K562 (cell line): ENCODE measurements around the gene MFSD6. TPM values are rescaled to one million over a fixed set of nuclear protein-coding genes. Genes with fewer than 3 reads are reported as not detected.

Source experiments
- ARID3A ChIP-seq: IDR thresholded peaks from 2 replicates; pipeline ENCODE4 v1.6.1; 2012; ENCODE audit warnings: low read depth, low read length, improper control_type of control experiment, borderline replicate concordance
- ATF1 ChIP-seq, 2 experiments: fragments of 450-650 bp in 1 of 2; IDR thresholded peaks; 2 replicates each; pipeline ENCODE4 v1.6.1; 2016; ENCODE audit warnings: missing compliant biosample characterization in 1 of 2, missing genetic modification characterization in 1 of 2
- EHMT2 ChIP-seq: fragments of 450-650 bp; IDR thresholded peaks from 2 replicates; pipeline ENCODE4 v1.6.1; 2018; ENCODE audit warnings: antibody characterized with exemption
- GABPB1 ChIP-seq: sonication (generic); formaldehyde crosslinking; IDR thresholded peaks from 2 replicates; pipeline ENCODE4 v1.8.0; 2022; ENCODE audit warnings: mild to moderate bottlenecking, missing genetic modification reagents
- HDAC3 ChIP-seq: fragments of 450-650 bp; IDR thresholded peaks from 2 replicates; pipeline ENCODE4 v1.6.1; 2018; ENCODE audit warnings: borderline replicate concordance, mild to moderate bottlenecking, moderate library complexity; ENCODE audit not compliant: partially characterized antibody
- JUN ChIP-seq, 2 experiments: sonication (generic) in 1 of 2; formaldehyde crosslinking in 1 of 2; IDR thresholded peaks; 2 replicates each; pipeline versions ENCODE4 v1.6.1 to v1.8.0; 2012 to 2022; ENCODE audit warnings: borderline replicate concordance in 2 of 2, mild to moderate bottlenecking in 2 of 2, improper control_type of control experiment in 1 of 2, low read depth in 1 of 2, low read length in 1 of 2, missing genetic modification reagents in 1 of 2
- MTA3 ChIP-seq: fragments of 450-650 bp; formaldehyde crosslinking; IDR thresholded peaks from 2 replicates; pipeline ENCODE4 v1.6.1; 2017; ENCODE audit warnings: mild to moderate bottlenecking, borderline replicate concordance
- RBBP5 ChIP-seq: fragments of 200-600 bp; sonication (generic); IDR thresholded peaks from 2 replicates; pipeline ENCODE4 v1.6.1; 2012; ENCODE audit warnings: borderline replicate concordance, mild to moderate bottlenecking, low read length, control low read depth, inconsistent platforms; ENCODE audit not compliant: insufficient read depth, poor library complexity, severe bottlenecking
- RBFOX2 ChIP-seq: fragments of 200-400 bp; formaldehyde crosslinking; IDR thresholded peaks from 2 replicates; pipeline ENCODE4 v1.6.1; 2017; ENCODE audit warnings: low read depth, mild to moderate bottlenecking, low read length, moderate library complexity
- RBM22 ChIP-seq: fragments of 200-400 bp; formaldehyde crosslinking; IDR thresholded peaks from 2 replicates; pipeline ENCODE4 v1.6.1; 2018; ENCODE audit warnings: low read length, low read depth; ENCODE audit not compliant: poor library complexity, severe bottlenecking
- SPI1 ChIP-seq: IDR thresholded peaks from 2 replicates; pipeline ENCODE4 v1.6.1; 2011; ENCODE audit warnings: low read depth, low read length, control low read depth, borderline replicate concordance
- ZBTB11 ChIP-seq, 3 experiments: fragments of 200-800 bp in 1 of 3; fragments of 250-450 bp in 1 of 3; fragments of 450-650 bp in 1 of 3; sonication (Bioruptor Pico) in 1 of 3; sonication (Bioruptor generic) in 1 of 3; formaldehyde crosslinking in 1 of 3; IDR thresholded peaks; 2 replicates each; pipeline versions ENCODE4 v1.6.1 to v1.8.0; 2016 to 2022; ENCODE audit warnings: mild to moderate bottlenecking in 2 of 3, missing genetic modification characterization in 2 of 3, missing compliant biosample characterization in 1 of 3, moderate library complexity in 1 of 3
- ZNF121 ChIP-seq: sonication (generic); formaldehyde crosslinking; conservative IDR thresholded peaks from 2 replicates; pipeline ENCODE4 v1.8.0; 2022; ENCODE audit warnings: missing genetic modification reagents
- ZNF668 ChIP-seq: fragments of 250-450 bp; sonication (Bioruptor Pico); IDR thresholded peaks from 2 replicates; pipeline ENCODE4 v1.8.0; 2022; ENCODE audit warnings: mild to moderate bottlenecking, inconsistent platforms
- ZNF764 ChIP-seq: fragments of 250-450 bp; sonication (Bioruptor Pico); IDR thresholded peaks from 2 replicates; pipeline ENCODE4 v1.4.0; 2020; ENCODE audit warnings: low read depth, mild to moderate bottlenecking, moderate library complexity
- polyA plus RNA-seq, 8 experiments: library from polyadenylated mRNA; depleted of rRNA in 4 of 8; stranded (reverse) in 5 of 8; unstranded in 3 of 8; fragments of >200 nt; fragmentation: Nextera tagmentation in 2 of 8; fragmentation: Illumina TruSeq in 1 of 8; extraction: Ambion mirVana in 2 of 8; extraction: Trizol in 1 of 8; gene quantifications; 2 replicates each; pipeline versions ENCODE4 v1.2.1 to v1.2.3, GENCODE V29; 2011 to 2014; ENCODE audit warnings: inconsistent platforms in 1 of 8, missing spikeins in 1 of 8
- total RNA-seq, 7 experiments: library from RNA; depleted of rRNA in 6 of 7; stranded (reverse); fragments of >200 nt in 6 of 7; fragmentation: Illumina TruSeq in 2 of 7; extraction: Trizol in 2 of 7; gene quantifications; 2 replicates each; pipeline versions ENCODE4 v1.2.1 to v1.2.3, GENCODE V29; 2011 to 2021; ENCODE audit warnings: low replicate concordance in 1 of 7
- TF ChIP-seq, protein P1 (sequence below): conservative IDR thresholded peaks from 2 replicates; pipeline ENCODE4 v1.6.1; 2011; ENCODE audit warnings: low read depth, mild to moderate bottlenecking, low read length; ENCODE audit not compliant: control insufficient read depth

MFSD6 gene
- total and polyA plus RNA-seq, 9 of the 15 experiments (the other 6 are each of a cell fraction or from before 2014, with no cell fraction given), result 1.1 to 7.9 (median 4.4) TPM

- TF ChIP-seq ZBTB11 (CRISPR knock-in tag; IDR thresholded peaks at IDR 0.05) (peak in 2 of 3 experiments; percentile 66 to 94; a peak in 4 of 6 replicates), SPI1 (peak; percentile 70), ATF1 (CRISPR knock-in tag; IDR thresholded peaks at IDR 0.05) (no peak), ATF1 (tag; IDR thresholded peaks at IDR 0.05) (peak; percentile 54), JUN (IDR thresholded peaks at IDR 0.05; ENCODE audit: borderline replicate concordance, low read depth, low read length) (no peak; the same call in 1 of the 2 replicates), JUN (CRISPR knock-in tag; IDR thresholded peaks at IDR 0.05; ENCODE audit: borderline replicate concordance) (peak; percentile 81; the same call in 1 of the 2 replicates), GABPB1 (CRISPR knock-in tag) (peak; percentile 89), ZNF668 (CRISPR knock-in tag) (no peak), RBBP5 (peak; percentile 81), RBM22 (peak; percentile 43), EHMT2 (no peak), MTA3 (peak; percentile 83; the same call in 1 of the 2 replicates), ZNF764 (CRISPR knock-in tag) (no peak), ARID3A (no peak), RBFOX2 (peak; percentile 95), HDAC3 (no peak), ZNF121 (CRISPR knock-in tag) (no peak)
- TF ChIP-seq, protein P1, sequence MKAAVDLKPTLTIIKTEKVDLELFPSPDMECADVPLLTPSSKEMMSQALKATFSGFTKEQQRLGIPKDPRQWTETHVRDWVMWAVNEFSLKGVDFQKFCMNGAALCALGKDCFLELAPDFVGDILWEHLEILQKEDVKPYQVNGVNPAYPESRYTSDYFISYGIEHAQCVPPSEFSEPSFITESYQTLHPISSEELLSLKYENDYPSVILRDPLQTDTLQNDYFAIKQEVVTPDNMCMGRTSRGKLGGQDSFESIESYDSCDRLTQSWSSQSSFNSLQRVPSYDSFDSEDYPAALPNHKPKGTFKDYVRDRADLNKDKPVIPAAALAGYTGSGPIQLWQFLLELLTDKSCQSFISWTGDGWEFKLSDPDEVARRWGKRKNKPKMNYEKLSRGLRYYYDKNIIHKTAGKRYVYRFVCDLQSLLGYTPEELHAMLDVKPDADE, result peak; percentile 64; the same call in 1 of the 2 replicates
Measured at GRCh38 chr2:190534310-190535120, 126.4 kb downstream of the MFSD6 start, which contains the start of gene NEMP2 (continued).
